Liver (tissue), 3 donors: Measurements from ENCODE around the gene PRKCH.

Source experiments
- CTCF ChIP-seq: fragments of 150-350 bp; IDR thresholded peaks from 2 replicates; pipeline ENCODE4 v1.5.1; 2017; ENCODE audit warnings: improper control_type of control experiment, low read depth, low read length; ENCODE audit not compliant: missing input control
- FOXA1 ChIP-seq: IDR thresholded peaks from 2 replicates; pipeline ENCODE4 v1.6.1; 2016; ENCODE audit warnings: antibody characterized with exemption
- FOXA2 ChIP-seq: IDR thresholded peaks from 2 replicates; pipeline ENCODE4 v1.6.1; 2016; ENCODE audit warnings: antibody characterized with exemption
- GABPA ChIP-seq, 2 donors: IDR thresholded peaks in 1 of 2; conservative IDR thresholded peaks in 1 of 2; 2 replicates each; pipeline ENCODE4 v1.6.1; 2016; ENCODE audit warnings: antibody characterized with exemption in 2 of 2, mild to moderate bottlenecking in 1 of 2, moderate library complexity in 1 of 2
- HNF4G ChIP-seq: IDR thresholded peaks from 2 replicates; pipeline ENCODE4 v1.6.1; 2016; ENCODE audit warnings: antibody characterized with exemption
- JUND ChIP-seq, 2 donors: IDR thresholded peaks; 2 replicates each; pipeline ENCODE4 v1.6.1; 2016; ENCODE audit warnings: antibody characterized with exemption in 2 of 2
- NR2F2 ChIP-seq: IDR thresholded peaks from 2 replicates; pipeline ENCODE4 v1.6.1; 2016; ENCODE audit warnings: antibody characterized with exemption
- RAD21 ChIP-seq, 2 donors: IDR thresholded peaks; 2 replicates each; pipeline ENCODE4 v1.6.1; 2016; ENCODE audit warnings: antibody characterized with exemption in 2 of 2, mild to moderate bottlenecking in 2 of 2
- REST ChIP-seq: IDR thresholded peaks from 2 replicates; pipeline ENCODE4 v1.6.1; 2016; ENCODE audit warnings: antibody characterized with exemption, mild to moderate bottlenecking
- SP1 ChIP-seq: IDR thresholded peaks from 2 replicates; pipeline ENCODE4 v1.6.1; 2018; ENCODE audit warnings: antibody characterized with exemption, mild to moderate bottlenecking
- YY1 ChIP-seq: IDR thresholded peaks from 2 replicates; pipeline ENCODE4 v1.6.1; 2016; ENCODE audit warnings: antibody characterized with exemption, mild to moderate bottlenecking
- TF ChIP-seq, protein P1 (sequence below): IDR thresholded peaks from 2 replicates; pipeline ENCODE4 v1.6.1; 2016; ENCODE audit warnings: antibody characterized with exemption
- TF ChIP-seq, protein P2 (sequence below): IDR thresholded peaks from 2 replicates; pipeline ENCODE4 v1.6.1; 2016; ENCODE audit warnings: antibody characterized with exemption
- TF ChIP-seq, protein P3 (sequence below): IDR thresholded peaks from 2 replicates; pipeline ENCODE4 v1.6.1; 2016; ENCODE audit warnings: antibody characterized with exemption
- donor health status: healthy.
- donor health status: healthy.

DNA sequence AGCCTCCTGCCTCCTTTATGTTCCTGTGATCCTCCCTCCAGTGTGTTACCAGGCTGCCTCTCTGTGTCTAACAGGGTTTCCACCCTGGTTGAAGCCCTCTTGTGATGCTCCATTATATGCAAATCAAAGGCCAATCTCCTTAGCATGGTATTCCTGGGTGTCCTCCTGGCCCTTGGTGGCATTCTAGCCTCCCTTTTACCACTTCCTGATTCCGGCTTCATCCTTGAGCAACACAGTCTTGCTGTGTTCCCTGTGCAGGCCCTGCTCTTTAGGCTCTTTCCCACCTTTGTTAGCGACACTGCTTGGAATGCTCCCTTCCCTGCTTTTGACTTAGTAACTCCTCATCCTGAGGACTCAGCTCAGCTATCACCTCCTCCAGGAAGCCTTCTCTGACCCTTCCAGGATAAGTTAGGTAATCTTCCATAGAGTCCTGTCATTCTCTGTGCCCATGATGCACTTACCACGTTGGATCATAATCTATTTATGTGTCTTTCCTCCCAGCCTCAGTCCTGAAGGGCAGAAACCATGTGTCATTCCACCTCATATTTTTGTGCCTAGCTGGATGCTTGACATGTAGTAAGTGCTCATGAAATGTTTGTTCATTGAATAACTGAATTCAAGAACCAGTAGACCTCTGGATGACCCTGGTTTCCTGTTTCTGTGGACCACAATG is 37.3 kb downstream of the PRKCH start:
- TF ChIP-seq, protein P1, sequence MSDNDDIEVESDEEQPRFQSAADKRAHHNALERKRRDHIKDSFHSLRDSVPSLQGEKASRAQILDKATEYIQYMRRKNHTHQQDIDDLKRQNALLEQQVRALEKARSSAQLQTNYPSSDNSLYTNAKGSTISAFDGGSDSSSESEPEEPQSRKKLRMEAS = no peak
- TF ChIP-seq CTCF (no peak), JUND (IDR thresholded peaks at IDR 0.05) (no peak), REST (no peak), SP1 (no peak), NR2F2 (no peak), FOXA2 (no peak), RAD21 (IDR thresholded peaks at IDR 0.05) (no peak), FOXA1 (no peak), HNF4G (no peak), YY1 (no peak), GABPA (IDR thresholded peaks at IDR 0.05 in 1 of 2, conservative IDR thresholded peaks at IDR 0.05 in 1 of 2) (no peak)
- TF ChIP-seq, protein P2, sequence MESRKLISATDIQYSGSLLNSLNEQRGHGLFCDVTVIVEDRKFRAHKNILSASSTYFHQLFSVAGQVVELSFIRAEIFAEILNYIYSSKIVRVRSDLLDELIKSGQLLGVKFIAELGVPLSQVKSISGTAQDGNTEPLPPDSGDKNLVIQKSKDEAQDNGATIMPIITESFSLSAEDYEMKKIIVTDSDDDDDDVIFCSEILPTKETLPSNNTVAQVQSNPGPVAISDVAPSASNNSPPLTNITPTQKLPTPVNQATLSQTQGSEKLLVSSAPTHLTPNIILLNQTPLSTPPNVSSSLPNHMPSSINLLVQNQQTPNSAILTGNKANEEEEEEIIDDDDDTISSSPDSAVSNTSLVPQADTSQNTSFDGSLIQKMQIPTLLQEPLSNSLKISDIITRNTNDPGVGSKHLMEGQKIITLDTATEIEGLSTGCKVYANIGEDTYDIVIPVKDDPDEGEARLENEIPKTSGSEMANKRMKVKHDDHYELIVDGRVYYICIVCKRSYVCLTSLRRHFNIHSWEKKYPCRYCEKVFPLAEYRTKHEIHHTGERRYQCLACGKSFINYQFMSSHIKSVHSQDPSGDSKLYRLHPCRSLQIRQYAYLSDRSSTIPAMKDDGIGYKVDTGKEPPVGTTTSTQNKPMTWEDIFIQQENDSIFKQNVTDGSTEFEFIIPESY = no peak
- TF ChIP-seq, protein P3, sequence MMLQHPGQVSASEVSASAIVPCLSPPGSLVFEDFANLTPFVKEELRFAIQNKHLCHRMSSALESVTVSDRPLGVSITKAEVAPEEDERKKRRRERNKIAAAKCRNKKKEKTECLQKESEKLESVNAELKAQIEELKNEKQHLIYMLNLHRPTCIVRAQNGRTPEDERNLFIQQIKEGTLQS = no peak
